Upper lobe of left lung (tissue), 4 donors: ENCODE results near the gene FAM81A.

Source experiments
- EP300 ChIP-seq, 4 donors: sonication (generic); formaldehyde crosslinking; IDR thresholded peaks; one replicate each; pipeline ENCODE4 v1.5.1; 2017; ENCODE audit warnings: antibody characterized with exemption in 4 of 4, control low read depth in 2 of 4
- POLR2A ChIP-seq, 4 donors: fragments of 450-650 bp; IDR thresholded peaks; one replicate each; pipeline ENCODE4 v1.5.1; 2016 to 2017; ENCODE audit warnings: antibody characterized with exemption in 4 of 4, mild to moderate bottlenecking in 2 of 4
- POLR2AphosphoS5 ChIP-seq, 2 donors: sonication (generic); formaldehyde crosslinking; IDR thresholded peaks; one replicate each; pipeline ENCODE4 v1.5.1; 2017; ENCODE audit warnings: antibody characterized with exemption in 2 of 2
- TF ChIP-seq, protein P1 (sequence below), 6 experiments: fragments of 450-650 bp in 4 of 6; fragments of 200-600 bp in 2 of 6; sonication (generic) in 2 of 6; IDR thresholded peaks; one replicate each; pipeline ENCODE4 v1.5.1; 2016 to 2019; ENCODE audit warnings: antibody characterized with exemption in 6 of 6

DNA sequence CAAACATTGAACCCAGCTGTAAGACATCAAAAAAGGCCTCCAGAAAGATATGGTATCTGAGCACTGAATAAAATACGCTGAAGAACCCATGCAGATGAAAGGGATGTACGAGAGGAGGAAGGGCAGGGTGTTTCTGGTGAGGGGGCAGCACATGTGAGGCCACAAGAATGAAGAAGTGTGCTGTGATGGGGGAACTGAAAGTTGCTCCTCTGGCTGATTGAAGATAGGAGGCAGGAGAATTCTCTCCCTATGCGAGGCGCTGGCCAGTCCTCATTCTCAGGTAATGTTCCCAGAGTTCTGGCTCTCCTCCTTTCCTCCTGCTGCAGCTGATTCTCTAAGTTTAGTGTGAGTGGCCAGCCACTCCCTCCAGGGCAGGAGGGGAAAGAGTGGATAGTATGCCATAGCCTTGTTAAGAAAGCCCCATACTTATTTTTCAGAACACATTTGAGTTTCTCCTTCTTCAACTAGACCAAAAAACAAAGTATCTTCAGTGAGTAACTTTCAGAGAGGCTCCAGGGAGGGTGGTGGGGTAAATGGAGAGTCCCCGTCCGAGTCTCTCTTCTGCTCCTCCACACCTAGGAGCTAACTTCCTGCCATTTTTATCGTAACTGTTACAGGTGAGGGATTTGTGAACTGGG lies 38.4 kb upstream of the FAM81A start:
- TF ChIP-seq, protein P1, sequence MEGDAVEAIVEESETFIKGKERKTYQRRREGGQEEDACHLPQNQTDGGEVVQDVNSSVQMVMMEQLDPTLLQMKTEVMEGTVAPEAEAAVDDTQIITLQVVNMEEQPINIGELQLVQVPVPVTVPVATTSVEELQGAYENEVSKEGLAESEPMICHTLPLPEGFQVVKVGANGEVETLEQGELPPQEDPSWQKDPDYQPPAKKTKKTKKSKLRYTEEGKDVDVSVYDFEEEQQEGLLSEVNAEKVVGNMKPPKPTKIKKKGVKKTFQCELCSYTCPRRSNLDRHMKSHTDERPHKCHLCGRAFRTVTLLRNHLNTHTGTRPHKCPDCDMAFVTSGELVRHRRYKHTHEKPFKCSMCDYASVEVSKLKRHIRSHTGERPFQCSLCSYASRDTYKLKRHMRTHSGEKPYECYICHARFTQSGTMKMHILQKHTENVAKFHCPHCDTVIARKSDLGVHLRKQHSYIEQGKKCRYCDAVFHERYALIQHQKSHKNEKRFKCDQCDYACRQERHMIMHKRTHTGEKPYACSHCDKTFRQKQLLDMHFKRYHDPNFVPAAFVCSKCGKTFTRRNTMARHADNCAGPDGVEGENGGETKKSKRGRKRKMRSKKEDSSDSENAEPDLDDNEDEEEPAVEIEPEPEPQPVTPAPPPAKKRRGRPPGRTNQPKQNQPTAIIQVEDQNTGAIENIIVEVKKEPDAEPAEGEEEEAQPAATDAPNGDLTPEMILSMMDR (IDR thresholded peaks at IDR 0.05), result no peak
- TF ChIP-seq POLR2A (IDR thresholded peaks at IDR 0.05) (no peak), POLR2AphosphoS5 (IDR thresholded peaks at IDR 0.05) (no peak), EP300 (IDR thresholded peaks at IDR 0.05) (no peak)
